ENCODE data around the gene GPR157.
"Not testable (repeated sequence)": the region's sequence is repeated elsewhere in the genome, so short reads cannot be mapped to it uniquely, and the experiment has no call there.

GPR157 gene

GRCh38 chr1:9120312-9120958 lies 8.5 kb downstream of the GPR157 start:
- no peak for DNase-seq (ENCODE audit: low read depth in 1 of 2, low spot score in 1 of 2)

- DNase-seq (ENCODE audit: low read depth in 1 of 2, low spot score in 1 of 2), result no peak
These were observed 9.2 kb downstream of the GPR157 start for GRCh38 chr1:9119745-9120144.

GRCh38 chr1:9118186-9118585 lies 10.7 kb downstream of the GPR157 start:
- DNase-seq (ENCODE audit: low read depth in 1 of 2, low spot score in 1 of 2), result no peak

DNA sequence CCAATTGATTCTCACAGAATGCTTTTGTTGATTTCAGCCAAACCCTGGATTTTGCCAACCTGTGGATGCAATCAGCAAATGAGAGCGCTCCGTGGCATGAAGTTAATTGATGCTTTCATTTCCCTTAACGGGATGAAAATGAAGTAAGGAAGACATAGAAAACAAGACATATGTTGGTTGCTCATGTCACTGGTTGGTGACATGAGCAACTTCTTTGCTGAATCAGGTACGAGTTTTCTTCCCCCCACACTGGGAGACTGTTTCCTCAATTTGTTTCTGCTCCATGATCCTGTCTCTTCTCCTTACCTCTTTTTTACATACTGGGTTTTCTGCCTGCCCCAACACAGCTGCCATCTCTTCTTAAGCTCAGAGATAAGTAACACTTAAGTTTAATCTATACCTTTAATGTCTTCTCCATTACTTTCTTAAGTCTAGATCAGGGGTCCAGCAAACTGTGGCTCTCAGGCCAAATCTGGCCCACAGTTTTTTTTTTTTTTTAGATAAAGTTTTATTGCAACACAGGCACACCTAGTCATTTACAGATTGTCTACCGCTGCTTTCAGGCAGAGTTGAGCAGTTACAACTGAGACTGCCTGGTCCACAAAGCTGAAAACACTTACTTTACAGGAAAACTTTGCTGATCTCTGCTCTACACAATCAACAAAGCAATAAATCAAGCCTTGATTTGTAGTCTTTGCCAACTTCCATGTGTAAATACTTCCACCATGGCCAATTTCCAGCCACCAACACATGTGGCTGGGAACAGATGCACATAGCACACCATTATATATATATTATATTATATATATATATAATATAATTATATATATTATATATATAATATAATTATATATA lies 13.3 kb downstream of the GPR157 start:
- no peak for DNase-seq (ENCODE audit: low read depth in 1 of 2, low spot score in 1 of 2)

GRCh38 chr1:9112961-9113880 lies 15.7 kb downstream of the GPR157 start:
- no peak for DNase-seq (ENCODE audit: low read depth in 1 of 2, low spot score in 1 of 2)

- no peak for DNase-seq (ENCODE audit: low read depth in 1 of 2, low spot score in 1 of 2)
These were observed 16.9 kb downstream of the GPR157 start for GRCh38 chr1:9111957-9112356.

- DNase-seq (ENCODE audit: low read depth in 1 of 2, low spot score in 1 of 2), result no peak
These were observed 17.6 kb downstream of the GPR157 start for GRCh38 chr1:9111357-9111691.

DNA sequence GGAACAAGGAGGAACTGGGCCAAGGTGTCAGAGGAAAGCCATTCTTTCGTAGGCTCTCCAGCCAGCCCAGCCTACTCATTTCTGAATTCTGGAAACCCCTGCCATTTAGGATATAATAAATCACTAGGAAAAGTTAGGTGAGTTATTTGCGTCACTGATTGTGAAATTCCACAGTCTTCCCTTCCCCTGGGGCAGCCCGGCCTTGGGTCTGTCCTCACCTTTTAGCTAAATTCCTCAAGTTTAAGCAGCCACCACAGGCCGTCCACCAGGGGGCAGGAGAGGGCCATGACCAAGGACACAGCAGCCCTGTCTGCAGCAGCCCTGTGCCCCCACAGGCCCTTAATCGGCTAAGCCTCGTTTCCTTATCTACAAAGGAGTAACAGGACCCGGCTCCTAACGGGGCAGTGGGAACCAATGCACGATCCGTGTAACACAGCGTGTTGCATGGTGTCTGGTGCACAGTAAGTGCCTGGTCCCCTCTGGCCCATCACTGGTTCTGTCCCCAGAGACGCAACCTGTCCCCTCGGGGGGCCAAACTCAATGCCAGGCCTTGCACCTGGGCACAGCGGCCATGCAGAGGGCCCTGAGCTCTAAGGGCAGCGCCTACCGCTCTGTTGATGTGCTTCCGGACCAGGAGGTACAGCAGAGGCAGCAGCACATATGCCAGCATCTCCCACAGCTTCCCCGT lies 18.1 kb downstream of the GPR157 start:
- peak; percentile 66 to 80 for DNase-seq (ENCODE audit: low read depth in 1 of 2, low spot score in 1 of 2)

DNA sequence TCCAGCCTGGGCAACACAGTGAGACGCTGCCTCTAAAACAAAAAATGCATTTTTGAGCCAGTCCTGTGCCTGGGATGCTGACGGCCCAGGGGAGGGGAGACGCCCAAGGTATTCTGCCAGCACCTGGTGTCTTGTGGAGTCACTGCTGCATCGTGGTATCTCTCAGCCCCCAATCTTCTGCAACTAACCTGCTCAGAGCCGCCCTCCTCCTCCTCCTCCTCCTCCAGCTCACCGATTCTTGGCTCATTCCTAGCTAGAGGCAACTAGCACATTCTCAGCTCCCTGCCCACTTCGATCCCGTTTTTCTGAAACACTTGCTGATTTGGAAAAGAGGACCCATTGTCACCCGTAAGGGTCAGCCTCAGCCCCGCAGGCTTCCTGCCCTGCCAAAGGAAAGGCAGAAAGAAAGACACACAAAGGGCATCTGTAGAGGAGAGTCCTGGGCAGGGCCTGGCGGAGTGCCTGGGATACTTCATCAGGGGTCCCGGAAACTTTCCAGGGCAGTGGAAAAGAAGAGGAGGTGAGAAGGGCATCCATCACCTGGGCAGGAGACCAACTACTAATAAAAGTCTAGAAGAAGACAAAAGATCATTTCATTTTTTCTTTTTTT lies 20.7 kb downstream of the GPR157 start:
- DNase-seq (ENCODE audit: low read depth in 1 of 2, low spot score in 1 of 2), result no peak

DNA sequence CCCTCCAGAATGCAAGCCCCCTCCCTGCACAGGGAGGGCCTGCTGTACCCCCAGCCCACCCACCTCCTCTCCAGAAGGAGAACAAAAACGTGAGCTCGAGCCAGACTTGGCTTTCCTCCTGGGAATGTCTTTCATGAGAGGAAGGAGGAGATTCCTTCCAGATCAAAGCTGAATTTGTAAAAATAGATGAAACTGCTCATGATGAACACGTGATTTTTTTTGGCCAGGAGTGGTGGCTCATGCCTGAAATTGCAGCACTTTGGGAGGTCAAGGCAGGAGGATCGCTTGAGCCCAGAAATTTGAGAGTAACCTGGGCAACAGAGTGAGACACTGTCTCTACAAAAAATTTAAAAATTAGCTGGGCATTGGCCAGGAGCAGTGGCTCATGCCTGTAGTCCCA lies 21.8 kb downstream of the GPR157 start:
- no peak for DNase-seq (ENCODE audit: low read depth in 1 of 2, low spot score in 1 of 2)

DNA sequence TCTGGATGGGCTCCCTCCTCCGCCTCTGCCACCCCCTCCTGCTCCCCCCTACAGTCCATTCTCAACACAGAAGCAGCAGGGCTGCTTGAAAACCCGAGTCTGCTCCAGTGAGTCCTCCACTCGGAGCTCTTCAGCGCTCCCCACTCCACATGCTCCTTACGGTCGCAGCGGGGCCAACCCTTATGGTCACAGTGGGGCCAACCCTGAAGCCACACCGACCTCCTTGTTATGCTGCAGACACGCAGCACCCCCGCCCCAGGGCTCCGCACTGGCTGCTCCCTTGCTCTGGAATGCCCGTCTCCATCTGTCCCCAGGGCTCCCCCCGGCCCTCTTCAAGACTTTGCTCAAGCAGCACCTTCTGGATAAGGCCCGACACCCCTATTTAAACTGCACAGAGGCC lies 22.6 kb downstream of the GPR157 start:
- no peak for DNase-seq (ENCODE audit: low read depth in 1 of 2, low spot score in 1 of 2)

DNA sequence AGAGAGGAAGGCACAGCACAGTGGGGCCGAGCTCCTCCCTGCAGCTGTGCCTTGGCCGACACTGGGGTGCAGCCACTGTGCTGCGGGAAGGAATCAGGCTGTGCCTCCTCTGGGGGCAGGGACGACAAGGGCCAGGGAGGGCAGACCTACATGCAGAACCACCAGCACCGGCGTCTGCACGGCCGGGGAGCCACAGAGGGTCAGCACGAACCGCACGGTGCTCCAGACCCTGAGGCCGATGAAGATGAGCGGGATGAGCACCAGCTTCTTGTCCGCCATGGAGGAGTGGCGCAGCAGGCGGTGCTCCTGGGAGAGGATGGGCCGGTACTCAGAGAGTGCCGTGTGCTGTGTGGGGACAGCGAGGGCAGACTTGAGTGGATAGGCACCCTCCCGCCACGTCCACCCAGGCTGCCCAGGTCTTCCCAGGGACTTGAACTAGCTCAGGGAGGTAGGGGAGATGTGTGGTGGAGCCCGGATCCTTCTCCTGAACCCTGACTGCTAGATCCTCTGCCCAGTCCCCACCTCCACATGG lies 23.5 kb downstream of the GPR157 start:
- DNase-seq (ENCODE audit: low read depth in 1 of 2, low spot score in 1 of 2), result no peak

DNA sequence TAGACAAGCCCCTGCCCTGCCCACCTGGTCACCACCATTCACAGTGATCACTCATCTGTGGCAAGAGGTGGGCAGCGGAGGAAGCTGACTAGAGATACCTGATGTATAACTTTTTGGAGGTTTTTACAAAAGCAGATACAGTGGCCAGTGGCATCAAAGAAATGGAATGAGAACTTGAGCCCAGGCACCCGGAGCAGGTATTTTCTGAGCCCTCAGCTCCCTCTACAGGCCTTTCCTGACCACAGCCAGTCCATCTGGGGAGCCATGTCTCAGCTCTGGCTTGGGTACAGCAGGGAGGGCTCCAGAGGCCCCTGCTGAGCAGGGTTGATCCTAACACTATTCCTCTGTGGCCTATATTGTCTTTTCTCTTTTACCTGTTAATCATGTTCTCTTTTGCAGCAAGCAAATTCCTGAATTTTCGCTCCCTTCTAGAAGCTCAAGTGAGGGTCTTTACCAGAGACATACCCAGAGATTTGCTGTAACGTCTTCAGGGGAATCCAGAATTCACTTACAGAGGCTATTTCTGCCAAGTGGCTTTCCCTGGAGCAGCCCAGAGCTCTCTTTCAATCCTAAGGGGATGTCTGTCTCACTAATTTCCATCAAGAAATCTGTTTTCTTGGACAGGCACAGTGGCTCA lies 27.3 kb downstream of the GPR157 start:
- no peak for DNase-seq (ENCODE audit: low read depth in 1 of 2, low spot score in 1 of 2)

DNA sequence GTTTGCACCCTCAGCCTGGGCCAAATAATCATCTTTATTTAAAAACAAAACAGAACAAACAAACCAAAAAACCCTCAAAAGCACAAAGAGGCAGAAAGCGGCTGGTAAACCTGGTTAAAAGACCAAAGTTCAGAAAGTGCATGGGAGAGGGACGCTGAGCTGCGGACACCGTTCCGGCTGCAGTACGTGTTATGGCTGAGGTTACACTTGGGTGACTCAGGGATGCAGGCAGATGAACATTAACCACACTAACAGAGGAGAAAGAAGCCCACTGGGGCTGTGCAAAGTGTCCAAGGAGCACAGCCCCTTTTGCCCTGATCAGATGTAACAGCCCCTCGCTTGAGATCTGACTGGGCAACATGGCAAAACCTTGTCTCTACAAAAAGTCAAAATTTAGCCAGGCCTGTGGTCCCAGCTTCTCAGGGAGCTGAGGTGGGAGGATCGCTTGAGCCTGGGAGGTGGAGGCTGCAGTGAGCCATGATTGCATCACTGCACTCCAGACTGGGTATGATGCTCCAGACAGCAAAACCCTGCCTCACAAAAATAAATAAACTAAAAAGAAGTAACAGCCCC lies 28.3 kb downstream of the GPR157 start:
- no peak for DNase-seq (ENCODE audit: low read depth in 1 of 2, low spot score in 1 of 2)

DNA sequence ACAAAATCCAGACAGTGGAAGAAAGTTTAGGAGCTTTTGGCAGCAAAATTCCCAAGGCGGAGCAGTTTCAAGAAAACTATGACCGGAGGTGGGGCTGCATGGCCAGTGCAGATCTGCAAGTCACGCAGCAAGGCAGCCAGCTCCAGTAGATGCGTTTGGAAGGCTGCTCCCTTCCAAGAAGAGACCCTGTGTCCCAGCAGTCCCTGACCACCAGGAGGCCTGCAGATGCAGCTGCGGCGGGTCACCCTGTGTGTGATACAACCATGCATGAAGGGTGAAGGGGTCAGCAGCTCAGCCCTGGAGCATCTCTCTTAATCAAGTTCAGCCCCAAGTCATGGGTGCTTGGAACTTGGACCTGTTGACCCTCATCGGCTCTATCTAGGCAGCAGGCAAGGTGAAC lies 29.3 kb downstream of the GPR157 start:
- no peak for DNase-seq (ENCODE audit: low read depth in 1 of 2, low spot score in 1 of 2)

GRCh38 chr1:9097947-9098705 lies 30.8 kb downstream of the GPR157 start:
- DNase-seq (ENCODE audit: low read depth in 1 of 2, low spot score in 1 of 2), result no peak

GRCh38 chr1:9095818-9096217 lies 33.1 kb downstream of the GPR157 start:
- no peak for DNase-seq (ENCODE audit: low read depth in 1 of 2, low spot score in 1 of 2)

DNA sequence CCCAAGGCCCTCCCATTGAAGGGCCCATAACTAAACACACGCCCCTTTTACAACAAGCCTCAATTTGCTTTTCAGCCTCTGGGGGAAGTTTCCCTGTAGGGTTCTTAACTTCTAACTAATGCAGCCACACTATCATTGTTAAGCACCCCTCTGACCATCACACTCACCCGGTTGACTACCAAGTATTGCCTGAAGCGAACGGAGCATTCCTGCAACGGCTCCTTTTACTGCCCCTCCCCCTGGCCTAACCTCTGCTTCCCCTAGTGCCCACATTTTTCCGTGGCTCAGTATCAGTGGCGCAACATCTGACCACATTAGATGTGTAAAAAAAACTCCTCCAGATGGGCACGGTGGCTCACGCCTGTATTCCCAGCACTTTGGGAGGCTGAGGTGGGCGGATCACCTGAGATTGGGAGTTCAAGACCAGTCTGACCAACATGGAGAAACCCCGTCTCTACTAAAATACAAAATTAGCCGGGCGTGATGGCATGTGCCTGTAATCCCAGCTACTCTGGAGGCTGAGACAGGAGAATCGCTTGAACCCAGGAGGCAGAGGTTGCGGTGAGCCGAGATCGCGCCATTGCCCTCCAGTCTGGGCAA lies 34.8 kb downstream of the GPR157 start:
- not testable (repeated sequence) for DNase-seq (ENCODE audit: low read depth in 1 of 2, low spot score in 1 of 2)

GRCh38 chr1:9093581-9093980 lies 35.3 kb downstream of the GPR157 start:
- no peak for DNase-seq (ENCODE audit: low read depth in 1 of 2, low spot score in 1 of 2)
